GM19328 (cell line): Measurements from ENCODE around the gene VTI1A.

Experiments used
- ATAC-seq: cut with Tn5 transposase; IDR thresholded peaks from one replicate; pipeline ENCODE4 v1.9.1; 2021; ENCODE audit warnings: mild to moderate bottlenecking, moderate library complexity; ENCODE audit not compliant: unreplicated experiment

Gene VTI1A

DNA sequence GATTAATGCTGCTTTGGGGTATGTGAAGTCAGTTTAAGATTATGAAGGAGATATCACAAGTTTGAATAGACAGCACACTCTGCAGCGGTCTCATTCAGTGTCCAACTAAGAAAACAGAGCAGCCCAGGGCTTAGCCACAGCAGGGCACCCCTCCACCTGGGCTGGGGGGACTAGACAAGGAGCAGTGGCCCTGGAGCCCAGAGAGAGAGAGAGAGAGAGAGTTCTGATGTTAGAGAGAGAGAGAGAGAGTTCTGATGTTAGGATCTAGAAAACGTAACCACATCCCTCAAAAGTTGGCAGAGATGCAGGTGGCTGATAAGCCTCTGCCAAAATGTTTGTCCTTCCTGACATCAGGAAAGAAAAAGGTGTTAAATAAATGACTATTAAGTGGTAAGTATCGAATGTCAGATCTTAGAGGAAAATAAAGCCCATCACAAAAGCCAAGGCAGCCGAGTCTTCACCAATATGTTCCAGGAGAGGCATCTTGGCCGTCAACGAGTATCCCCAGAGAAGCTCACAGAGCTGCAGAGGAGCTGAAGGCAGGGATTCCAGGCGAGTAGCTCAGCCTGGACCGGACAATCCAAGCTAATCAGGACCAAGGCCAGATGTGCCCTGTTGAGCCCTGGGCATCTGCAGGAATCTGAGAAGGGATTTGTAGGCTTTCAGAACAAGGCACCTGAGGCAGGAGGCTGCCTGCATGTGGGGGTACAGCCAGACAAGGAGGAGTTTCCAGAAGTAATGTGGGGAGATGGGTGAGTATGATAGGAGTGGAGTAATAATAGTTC is 352.9 kb downstream of the VTI1A start:
- ATAC-seq, result no peak

DNA sequence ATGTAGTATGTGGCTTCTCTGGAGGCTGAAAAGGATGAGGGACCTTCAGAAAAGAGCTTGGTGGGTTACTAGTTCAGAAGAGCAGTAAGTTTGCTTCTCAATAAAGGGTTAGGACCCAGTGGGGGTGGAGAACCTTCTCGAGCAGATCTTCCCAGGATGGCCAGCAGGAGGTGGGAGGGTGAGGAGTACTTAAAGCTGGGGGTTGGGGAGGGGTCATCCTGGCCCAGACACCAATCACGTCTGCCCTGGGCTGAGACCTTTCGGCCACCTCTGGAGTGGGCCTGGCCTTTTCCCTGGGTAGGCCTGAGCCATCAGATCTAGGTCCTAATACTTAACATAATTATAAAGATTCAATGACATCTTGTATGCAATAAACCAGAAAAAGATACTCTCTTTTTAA is 354.0 kb downstream of the VTI1A start:
- ATAC-seq, result no peak

DNA sequence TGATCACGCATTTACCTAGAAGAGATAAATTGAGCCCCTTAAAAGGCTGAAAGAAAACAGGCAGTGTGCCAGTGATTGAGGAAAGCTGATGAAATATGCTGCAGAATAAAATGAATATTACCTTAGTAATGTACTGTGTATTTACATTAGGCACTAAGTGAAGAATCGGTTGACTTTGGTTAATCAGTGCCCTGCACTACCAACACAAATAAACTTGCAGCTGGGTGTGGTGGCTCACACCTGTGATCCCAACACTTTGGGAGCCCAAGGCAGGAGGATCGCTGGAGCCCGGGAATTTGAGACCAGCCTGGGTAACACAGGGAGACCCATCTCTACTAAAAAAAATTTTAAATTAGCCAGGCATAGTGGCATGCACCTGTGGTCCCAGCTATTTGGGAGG is 354.7 kb downstream of the VTI1A start:
- ATAC-seq, result no peak

DNA sequence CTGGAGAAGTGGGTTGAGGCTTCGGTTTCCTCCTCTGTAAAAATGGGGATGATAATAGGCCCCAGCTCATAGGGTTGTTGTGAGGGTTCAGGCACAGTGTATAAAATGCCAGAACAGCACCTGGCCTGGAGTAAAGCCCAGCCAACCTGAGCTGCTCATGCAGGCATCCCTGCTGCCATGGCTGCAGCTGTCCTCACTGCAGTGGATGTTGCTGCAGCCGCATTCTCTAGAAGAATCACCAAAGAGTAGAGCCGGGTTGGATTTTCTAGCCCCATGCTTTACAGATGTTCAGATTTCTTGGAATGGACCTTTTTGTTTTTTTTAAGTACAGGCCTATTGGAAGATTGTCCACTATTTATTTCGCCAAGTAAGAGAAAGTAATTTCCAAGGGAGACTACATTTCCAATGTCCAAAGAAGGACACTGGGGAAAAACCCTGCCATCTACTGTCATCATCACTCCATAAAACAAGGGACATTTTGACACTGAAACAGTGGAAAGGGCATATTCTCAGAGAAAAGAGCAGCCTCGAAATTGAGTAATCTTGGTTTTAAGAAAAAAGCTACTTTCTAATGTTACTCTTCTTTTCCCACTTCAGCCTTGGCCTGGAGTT is 355.5 kb downstream of the VTI1A start:
- ATAC-seq, result no peak

DNA sequence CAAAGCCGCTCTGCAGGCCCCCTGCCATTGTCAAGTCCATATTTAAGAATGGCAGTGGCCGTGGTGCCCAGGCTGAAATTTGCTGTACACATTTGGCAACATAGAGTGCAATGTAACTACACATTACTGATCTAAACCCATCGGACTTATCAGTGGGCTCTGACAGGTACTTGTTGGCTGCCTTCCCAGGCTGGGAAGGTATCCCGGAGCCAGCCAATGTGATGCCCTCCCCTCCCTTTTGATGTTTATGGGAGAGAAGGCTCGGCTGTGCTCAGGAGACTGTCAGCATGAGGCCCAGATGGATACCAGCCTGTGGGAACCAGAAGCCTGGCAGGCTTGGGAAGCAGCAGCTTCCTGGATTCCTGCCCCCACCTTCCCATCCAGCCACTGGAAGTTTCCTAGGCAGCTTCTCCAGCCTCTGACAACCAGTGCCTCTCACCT is 357.0 kb downstream of the VTI1A start:
- no peak for ATAC-seq

DNA sequence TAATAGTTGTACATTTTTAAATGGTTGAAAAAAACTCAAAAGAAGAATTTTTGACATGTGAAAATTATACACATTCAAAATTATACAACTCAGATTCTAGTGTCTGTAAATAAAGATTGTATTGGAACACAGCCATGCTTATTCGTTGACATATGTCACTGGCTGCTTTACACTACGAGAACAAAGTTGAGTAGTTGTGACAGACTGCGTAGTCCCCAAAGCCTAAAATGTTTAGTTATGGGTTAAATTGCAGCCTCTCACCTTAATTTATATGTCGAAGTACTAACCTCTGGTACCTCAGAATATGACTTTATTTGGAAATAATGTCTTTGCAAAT is 358.2 kb downstream of the VTI1A start:
- ATAC-seq, result no peak

DNA sequence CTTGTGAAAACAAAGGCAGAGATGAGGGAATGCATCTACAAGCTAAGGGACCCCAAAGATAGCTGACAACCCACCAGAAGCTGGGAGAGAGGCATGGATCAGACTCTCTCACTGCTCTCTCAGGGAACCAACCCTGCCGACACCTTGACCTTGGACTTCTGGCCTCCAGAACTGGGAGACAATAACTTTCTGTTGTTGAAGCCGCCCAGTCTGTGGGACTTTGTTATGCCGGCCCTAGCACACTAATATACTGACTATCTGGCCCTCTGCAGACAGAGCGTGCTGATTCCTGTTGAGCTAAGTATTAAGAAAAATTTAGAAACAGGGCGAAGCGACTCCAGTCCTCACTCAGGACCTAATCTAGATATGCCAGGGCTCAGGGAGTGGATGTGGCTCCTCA is 358.7 kb downstream of the VTI1A start:
- ATAC-seq, result no peak

DNA sequence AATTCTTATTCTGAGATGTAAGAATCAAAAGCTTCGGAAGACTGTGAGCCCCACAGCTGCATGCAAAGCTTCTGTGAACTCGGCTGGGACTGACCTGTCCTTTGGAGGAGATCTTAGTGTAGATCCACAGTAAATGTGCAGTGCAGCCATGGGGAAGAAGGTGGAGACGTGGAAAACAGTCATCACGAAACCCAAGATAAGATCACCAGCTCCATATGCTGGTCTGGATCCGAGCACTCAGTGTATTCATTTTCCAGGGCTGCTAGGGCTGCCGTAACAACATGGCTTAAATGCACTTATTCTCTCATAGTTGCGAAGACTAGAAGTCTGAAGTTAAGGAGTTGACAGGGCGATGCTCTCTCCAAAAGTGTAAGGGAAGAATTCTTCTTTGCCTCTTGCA is 360.0 kb downstream of the VTI1A start:
- ATAC-seq, result no peak

DNA sequence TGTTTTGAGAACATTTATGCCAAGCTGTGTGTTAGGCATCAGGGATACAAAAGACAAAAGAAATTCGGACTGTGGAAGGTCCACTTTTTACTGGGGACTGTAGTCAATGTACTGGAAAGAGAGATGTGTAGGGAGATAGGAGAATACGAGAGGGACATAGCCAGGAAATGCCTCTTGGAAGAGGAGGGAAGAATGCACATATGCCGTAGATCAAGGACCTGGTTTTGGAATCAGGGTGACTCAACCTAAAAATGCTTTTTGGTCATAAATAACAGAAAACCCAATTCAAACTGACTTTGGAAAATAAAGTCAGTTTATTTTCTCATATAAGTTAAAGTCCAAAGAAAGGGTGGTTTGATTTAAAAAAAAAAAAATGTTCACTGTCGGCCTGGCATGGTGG is 362.7 kb downstream of the VTI1A start:
- ATAC-seq, result no peak

DNA sequence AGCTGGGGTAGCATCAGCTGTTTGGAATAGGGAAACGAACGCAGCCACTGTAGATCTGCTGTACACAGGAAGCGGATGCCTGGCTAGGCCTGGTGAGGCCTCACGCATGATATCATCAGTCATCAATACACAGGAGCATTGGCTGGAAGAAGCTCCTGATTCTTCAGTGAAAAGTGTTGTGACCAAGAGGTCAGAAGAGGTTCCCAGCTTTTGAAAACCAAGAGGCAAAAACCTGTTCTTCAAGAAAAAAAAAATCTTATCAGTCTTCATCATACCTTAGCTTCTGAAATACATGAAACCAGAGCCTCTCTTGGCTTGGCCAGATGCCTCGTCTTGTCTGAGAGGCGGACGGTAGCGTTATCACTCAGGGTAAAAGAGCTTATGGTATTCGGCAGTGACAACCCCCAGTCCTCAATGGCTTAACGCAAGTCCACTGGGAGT is 363.7 kb downstream of the VTI1A start:
- no peak for ATAC-seq

DNA sequence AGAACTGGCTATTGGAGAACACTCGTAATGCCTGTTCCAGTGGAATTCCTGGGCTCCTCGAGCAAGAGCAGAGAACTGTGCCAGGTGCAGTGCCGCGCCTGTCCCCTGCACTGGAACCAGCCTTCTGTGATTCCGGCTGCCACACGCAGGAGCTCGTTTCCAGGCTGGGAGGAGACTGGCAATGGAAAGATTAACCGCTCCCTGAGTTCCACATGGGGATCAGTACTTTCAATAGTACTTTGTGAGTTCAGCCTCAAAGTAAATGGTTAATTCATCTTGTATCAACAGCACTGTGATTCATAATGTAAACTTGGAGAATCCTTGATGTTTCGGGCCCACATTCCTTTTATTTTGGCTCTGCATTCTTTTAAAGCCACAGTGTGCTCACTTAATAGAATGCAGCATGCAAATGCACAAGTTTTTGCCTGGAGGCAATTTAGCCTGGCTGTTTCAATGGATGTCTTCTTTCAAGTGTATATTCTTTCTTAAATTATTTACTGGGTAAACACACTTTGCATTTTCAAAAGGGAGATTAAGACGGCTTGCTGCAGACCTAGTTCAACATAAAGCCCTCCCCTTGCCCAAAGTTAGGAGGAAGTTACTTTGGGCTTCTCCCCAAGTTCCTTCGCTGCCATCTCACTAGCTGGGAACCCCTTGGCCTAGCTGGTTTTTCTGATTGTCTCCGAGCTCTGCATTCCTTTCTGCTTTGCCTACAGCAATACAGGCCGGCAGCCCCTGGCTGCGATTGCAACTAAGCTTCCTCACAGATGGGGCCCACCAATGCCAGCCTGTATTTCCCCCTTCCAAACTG is 364.9 kb downstream of the VTI1A start:
- no peak for ATAC-seq

DNA sequence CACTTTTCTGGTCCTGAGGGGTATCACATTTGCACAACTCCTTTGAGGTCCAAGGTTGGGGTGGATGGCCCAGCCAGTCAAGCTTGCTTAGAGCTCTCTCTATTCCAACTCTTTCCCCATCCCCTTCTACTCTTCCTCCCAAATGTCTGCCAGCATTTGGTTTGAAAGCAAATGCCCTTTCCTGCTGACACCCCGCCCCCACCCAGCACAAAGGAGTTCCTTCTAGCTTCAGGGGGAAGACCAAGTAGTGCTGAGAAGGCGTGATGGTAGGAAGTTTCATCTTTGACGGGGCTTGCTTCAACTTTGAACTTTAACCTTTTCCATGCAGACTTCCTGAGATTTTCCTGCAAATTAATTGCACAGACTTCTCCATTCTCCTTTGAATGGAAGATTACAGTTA is 365.6 kb downstream of the VTI1A start:
- no peak for ATAC-seq

DNA sequence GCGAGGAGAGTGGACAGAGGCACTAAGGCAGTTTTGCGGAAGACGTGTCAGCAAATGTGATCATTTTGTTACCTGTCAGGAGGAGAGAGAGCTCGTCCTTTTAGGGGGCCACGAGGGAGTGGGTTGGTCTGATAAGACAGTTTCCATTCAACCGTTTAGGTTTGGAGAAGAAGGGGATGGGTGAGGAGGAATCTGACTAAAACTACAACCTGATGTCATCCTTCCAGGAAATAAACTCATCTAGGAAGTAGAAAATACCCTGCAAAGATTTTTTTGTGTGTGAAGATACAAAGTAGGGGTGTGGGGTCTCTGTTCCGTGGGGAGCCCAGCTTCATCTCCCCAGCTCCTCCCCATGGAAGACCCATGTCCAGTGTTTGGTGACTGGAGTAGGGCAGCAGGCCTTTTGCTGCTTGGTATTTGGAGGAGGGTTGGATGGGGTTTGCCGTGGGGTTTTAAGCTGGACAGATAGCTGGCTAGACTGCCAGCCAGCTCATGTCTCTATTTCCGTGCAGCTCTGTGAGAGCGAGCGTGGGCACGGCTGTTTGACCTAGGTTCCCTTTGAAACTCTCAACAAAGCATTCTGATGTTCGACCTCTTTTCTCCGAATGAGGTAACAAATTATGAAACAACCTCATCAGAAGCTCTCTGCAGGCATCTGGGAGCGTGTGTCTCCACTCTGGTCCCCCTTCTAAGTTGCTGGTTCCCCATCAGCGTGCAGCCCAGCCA is 367.0 kb downstream of the VTI1A start:
- ATAC-seq, result no peak

DNA sequence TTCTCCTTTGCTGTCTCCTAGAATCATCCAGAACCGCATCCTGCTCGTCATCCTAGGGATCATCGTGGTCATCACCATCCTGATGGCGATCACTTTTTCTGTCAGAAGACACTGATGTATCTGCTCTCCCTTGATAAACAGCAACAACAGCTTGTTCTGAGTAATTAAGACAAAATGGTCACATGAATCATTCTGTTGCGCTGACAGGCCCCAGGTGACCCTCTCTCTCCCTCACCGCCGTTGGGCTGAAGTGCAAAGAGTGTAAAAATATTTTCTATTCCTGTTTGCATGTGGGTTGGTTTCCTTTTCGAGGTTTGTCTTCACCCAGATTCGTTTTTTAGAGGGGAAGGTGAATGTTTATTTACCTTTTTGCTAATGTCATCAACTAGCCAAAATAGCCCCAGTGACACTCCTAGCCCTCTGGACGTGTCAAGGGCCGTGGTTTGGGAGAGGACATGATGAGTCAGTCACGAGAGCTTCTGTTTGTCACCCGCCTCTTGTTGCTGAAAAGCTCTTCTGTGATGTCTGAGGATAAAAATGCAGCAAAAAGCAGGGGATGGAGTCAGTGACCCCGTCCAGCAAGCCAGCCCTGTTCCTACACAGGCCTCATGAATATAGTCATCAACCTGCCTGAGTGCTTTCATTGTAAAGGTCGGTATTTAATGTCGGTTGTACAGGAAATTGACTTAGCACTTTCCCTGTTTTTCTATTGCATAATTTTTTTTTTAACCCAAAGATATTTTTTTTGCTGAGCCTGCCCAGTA is 368.4 kb downstream of the VTI1A start:
- no peak for ATAC-seq

DNA sequence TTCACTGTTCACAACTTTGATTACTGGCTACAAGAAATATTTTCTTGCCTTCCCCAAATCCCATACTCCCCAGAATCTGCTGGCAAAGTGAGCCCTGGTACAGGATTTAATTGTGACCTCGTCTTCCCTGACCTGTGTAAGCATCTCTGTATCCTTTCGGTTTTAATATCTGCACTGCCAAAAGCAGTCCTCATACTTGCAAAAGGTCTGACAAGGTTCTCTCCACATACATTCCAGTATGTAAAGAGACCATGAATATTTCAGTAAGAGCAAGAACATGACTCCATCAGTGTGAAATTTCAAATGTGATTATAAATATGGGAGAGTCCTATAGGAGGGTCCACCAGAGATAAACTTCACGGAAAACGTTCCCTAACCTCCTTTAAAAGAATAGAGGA is 369.0 kb downstream of the VTI1A start:
- ATAC-seq, result no peak

DNA sequence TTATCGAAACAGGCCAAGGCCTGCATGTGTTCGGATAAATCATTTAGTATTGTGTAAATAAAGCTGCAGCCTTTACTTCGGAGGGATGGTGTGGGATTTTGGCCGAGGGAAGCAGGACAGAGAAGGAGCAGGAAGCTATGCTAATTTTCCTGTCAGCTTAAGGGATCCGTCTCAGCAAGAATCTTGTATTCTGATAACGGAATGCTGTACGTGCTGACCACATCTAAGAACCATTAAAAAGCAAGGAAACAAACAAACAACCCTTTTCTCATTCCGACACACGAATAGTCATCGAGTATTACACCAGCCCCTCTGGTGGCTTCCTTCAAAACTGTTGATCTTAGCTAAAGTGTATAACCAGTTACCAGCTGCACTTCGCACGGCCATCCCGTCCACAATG is 369.9 kb downstream of the VTI1A start:
- ATAC-seq, result no peak

DNA sequence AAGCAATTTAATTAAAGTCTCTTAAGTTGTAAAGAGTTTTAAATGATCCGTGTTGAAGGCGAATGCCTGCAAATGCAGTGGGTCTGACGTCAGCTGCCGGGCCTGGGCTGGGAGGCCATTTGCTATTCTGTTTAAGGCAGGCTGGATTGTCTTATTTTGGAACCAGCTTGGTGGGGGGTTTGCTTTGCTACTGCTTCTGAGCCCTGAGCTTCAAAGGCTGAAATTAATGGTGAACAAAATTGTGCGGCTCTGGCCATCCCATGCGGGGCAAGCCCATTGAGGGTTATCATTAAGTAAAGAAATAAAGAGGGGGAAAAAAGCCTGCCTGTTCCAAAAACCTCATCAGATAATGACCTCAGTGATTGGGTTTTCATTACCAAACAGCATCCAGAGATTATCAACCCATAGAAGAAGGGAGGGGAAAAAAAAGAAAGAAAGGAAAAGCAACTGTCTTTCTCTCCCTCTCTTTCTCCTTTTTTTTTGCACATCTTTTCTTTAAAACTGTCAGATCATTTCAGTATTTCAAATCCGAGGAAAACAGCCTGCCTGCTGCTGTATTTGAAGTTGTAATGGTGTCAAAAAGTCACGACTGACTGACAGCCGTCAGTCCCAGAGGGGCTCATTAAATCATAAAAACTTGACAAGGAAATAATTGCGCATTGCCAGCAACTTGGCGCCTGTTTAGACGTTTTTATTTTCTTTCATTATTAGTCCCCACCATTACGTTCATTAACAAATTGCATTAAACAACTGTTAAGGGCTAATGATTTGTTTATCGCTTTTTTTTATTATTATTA is 371.2 kb downstream of the VTI1A start:
- no peak for ATAC-seq

DNA sequence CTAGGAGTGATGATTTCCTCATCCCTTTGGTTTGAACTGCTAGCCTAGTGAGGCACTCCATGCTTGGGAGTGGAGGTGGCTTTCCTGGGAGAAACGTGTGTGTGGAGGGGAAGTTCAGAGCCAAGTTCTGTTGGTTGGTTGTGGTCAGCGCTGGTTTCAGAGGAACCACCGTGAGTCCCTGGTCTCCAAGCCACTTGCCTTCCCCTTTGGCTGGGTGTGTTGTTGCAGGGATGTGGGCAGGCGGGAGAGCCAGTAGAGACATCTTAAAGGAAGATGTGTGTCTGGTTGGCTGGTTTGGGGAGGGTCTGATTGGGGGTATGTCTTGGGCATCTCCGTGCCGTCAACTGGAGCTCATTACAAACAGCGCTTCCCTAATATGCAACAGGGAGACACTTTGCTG is 372.2 kb downstream of the VTI1A start:
- no peak for ATAC-seq

DNA sequence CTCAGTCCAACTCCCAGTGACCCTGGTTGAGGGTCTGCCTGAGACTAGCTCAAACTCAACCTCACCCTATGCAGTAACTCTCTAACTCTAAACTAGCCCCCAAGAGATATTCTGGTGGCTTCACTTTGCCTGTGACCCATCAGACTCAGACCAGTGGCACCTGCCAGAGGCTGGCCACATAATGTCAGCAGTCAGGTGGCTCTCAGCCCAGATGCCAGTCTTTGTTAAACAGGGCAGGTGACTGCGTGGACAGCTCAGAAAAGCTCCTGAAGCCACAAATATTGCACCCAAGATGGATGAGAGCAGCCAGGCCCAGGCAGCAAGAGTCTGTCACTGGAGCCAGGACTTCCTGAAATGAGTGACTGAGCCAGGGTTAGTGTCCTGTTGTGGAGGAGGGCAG is 373.3 kb downstream of the VTI1A start:
- ATAC-seq, result no peak

DNA sequence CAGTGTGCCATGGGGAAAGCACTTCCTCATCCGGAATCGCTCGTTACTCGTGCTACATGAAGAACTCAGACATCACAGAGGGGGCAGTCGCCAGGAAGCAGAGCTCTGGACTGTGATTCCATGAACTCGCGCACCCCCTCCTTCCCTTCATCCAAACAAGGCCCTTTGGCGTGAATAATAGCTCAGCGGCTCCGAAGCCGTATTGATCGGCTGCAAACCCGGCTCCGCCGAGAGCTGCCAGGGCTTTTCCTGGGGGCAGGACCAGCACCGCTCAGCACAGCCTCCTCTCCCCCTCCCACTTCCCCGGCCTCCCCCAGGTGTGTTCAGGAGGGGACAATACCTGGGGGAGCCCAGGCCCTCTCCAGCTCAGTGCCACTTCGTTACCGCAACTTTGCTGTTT is 374.0 kb downstream of the VTI1A start:
- no peak for ATAC-seq
